Glomerular visceral epithelial cell (primary cell): ENCODE results near the gene MACROD2.

Experiments used
- DNase-seq: peaks from one replicate; pipeline ENCODE4 v3.0.0-alpha.2; 2016; ENCODE audit errors: extremely low spot score

The MACROD2 gene

DNA sequence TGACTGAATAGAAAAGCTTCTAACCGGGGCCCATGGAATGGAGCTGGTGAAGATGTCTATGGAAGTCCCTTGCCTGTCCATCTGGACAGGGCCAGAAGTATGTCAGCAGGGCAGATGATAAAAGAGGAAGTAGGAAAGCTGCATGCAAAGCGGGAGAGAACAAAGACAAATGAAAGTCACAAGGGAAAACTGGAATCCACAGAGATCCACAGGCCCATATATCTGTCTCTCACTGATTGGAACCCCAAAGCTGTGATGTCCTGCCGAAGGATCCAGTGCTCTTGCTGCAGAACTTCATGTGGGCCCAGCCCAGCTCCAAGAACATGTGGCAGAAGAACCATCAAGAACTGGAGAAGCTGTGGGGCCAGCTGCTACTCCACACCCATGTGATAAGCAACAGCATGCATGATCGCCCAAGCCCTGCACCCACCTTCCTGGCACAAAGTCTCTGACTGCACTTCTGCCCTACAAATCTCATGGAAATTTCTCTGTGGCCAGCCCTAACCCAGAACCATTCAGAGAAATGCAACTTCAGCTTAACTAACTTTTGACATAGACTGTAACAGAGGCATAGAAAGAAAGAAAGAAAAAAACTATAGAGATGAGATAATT lies 1862.0 kb downstream of the MACROD2 start:
- DNase-seq = peak; percentile 17

- no peak for DNase-seq
Observed at GRCh38 chr20:15859061-15859460, 1863.7 kb downstream of the MACROD2 start.

DNA sequence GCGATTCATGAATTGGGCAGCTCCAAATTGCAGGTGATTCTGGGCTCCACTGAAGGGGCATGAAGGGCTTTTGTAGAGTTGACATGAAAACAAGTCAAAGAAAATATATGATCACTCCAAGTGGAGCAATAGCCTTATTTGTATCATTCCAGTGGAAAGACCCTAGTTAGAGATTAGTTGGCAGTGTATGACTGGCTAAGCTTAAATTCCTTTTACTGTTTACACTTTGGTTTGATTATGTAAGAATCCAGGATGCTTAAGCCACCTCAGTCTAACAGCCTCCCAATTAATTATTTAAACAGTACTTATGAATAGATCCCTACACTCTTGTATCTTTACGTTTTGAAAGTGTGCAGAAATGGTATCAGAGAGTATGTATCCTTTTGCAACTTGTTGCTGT lies 1865.5 kb downstream of the MACROD2 start:
- DNase-seq = no peak

DNA sequence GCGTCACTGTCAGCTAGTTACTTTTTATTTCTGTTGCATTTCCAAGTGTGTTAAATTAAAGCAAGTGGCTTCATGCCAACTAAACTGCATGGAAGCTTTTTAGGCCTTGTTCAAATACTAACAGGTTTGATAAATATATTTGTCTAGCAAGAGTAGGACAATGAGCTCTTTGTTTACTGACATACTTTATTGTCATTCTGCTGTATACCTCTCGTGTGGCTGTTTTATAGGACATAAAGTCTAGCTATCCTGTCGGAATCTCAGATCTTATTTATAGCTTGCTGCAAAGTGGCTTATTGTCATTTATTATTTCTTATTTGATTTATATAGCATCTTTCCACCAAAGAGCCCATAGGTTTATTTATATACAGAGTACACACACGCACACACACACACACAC lies 1866.9 kb downstream of the MACROD2 start:
- DNase-seq = no peak

- DNase-seq = no peak
Observed at GRCh38 chr20:15863735-15864134, 1868.4 kb downstream of the MACROD2 start.

GRCh38 chr20:15865553-15865952 lies 1870.2 kb downstream of the MACROD2 start:
- no peak for DNase-seq

- no peak for DNase-seq
Observed at GRCh38 chr20:15866916-15867730, 1871.8 kb downstream of the MACROD2 start.

- no peak for DNase-seq
Observed at GRCh38 chr20:15867899-15868298, 1872.6 kb downstream of the MACROD2 start.

- DNase-seq = no peak
Observed at GRCh38 chr20:15875446-15875845, 1880.1 kb downstream of the MACROD2 start.

DNA sequence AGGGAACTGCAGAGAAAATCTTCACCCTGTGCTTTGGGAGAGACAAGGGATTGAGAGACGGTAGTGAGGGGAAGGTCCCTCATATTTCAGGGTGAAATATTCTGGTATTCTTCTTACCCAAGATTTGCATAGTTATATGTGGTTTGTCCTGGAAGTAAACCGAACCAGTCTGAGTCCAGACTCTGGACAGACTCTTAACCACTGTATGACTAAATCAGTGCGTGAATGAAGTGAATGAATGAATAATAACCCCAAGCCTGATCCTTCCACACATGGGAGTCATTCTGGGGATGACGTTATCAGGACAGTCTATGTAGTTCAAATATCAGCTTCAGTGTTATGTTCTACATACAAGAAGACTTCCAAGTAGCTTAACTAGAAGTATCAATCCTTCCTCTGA lies 1887.2 kb downstream of the MACROD2 start:
- peak; percentile 44 for DNase-seq

GRCh38 chr20:15886250-15886649 lies 1890.9 kb downstream of the MACROD2 start:
- no peak for DNase-seq

- no peak for DNase-seq
Observed at GRCh38 chr20:15887387-15887786, 1892.1 kb downstream of the MACROD2 start.

DNA sequence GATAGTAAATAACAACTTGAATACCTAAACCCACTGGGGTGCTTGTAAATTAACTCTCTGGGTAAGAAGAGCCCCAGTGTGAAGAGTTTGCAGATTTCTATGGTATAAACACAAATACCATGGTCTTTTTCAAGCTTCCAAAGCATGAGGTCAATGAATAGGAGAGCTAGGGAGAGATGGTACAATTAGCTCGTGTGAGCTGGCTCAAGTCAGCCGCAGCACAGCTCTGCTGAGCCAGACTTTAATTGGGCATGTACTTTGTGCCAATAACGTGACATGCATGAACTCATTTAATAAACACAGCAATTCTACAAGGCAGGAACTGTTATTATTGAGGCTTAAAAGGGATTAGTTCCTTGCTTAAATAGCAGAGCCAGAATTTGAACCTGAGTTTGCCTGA lies 1893.7 kb downstream of the MACROD2 start:
- no peak for DNase-seq

- no peak for DNase-seq
Observed at GRCh38 chr20:15889514-15890256, 1894.4 kb downstream of the MACROD2 start.

DNA sequence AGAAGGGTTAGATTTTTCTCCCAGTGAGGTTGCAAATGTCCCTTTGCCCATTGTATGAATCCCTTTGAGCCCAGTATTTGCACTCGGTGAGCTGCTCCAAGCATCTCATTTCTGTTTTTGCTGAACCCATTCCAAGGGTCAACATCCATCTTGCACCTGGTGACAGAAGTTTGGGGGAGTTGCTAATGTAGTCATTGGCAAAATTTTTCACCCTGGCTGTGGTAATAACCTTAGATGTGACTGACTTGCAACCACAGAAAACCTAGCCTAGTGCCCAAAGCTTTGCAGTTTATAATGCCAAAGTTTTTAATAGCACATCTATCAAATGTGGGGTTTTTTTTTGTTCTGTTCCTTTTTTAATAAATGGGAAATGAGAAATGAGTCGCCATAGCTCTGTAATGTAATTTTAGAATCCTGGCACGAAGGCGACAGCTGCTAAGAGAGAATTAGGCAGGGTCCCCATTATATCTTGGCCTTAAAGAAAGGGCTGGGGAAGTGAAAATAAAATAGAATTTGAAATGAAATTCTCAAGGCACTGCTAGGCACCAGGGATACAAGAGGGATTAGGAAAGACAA lies 1895.2 kb downstream of the MACROD2 start:
- no peak for DNase-seq

- peak; percentile 9 for DNase-seq
Observed at GRCh38 chr20:15895126-15895525, 1899.8 kb downstream of the MACROD2 start.

DNA sequence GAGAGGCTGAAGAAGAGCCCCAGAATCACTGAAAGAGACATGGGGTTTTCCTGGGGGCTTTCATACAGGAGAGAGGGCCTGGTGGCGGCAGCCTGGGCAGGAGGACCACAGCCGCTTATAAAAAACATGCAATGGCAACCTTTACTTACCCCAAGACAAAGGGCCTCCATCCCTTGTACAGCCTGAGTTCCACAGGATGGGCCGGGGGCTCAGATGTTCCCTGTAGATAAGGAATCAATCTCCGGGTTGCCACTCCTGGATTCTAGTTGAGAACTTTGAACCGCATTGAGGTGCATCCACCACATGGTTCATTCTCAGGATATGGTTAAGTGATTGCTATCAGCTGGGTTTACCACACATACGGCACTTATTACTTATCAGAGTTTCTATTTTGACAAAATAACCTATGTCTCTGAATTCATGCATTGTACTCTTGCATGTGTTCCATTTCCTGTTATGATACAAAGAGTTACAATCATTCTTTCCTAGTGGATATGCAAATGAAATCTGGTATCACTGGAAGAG lies 1900.3 kb downstream of the MACROD2 start:
- no peak for DNase-seq

GRCh38 chr20:15899967-15900366 lies 1904.7 kb downstream of the MACROD2 start:
- no peak for DNase-seq

GRCh38 chr20:15900443-15900842 lies 1905.1 kb downstream of the MACROD2 start:
- DNase-seq = peak; percentile 8

- no peak for DNase-seq
Observed at GRCh38 chr20:15902493-15902892, 1907.2 kb downstream of the MACROD2 start.

- no peak for DNase-seq
Observed at GRCh38 chr20:15905661-15906060, 1910.3 kb downstream of the MACROD2 start.

GRCh38 chr20:15909995-15910394 lies 1914.7 kb downstream of the MACROD2 start:
- no peak for DNase-seq
